Adrenal gland (tissue), 12 donors: ENCODE measurements around the gene COL23A1. TPM values are rescaled to one million over a fixed set of nuclear protein-coding genes. Genes with fewer than 3 reads are reported as not detected.

Experiments
- DNase-seq, 7 donors: peaks; one replicate each; pipeline ENCODE4 v3.0.0-alpha.2; 2019 to 2020
- H3K27ac ChIP-seq, 5 donors: fragments of 200-600 bp; sonication (generic) in 4 of 5; 1 replicate in 3 of 5; 2 replicates in 2 of 5; pipeline versions ENCODE4 v1.5.1 to v1.8.0; 2016 to 2020; ENCODE audit warnings: mild to moderate bottlenecking in 1 of 5
- H3K27me3 ChIP-seq: fragments of 200-600 bp; 2 replicates; pipeline ENCODE4 v1.8.0; 2021
- H3K36me3 ChIP-seq, 2 donors: fragments of 200-600 bp; replicated peaks in 1 of 2; 1 replicate in 1 of 2; 2 replicates in 1 of 2; pipeline versions ENCODE4 v1.5.1 to v1.8.0; 2018 to 2022
- H3K4me1 ChIP-seq, 2 donors: fragments of 200-600 bp; replicated peaks in 1 of 2; 1 replicate in 1 of 2; 2 replicates in 1 of 2; pipeline versions ENCODE4 v1.5.1 to v1.8.0; 2018 to 2021
- H3K4me3 ChIP-seq, 4 donors: fragments of 200-600 bp; sonication (generic) in 3 of 4; one replicate each; pipeline ENCODE4 v1.5.1; 2016 to 2018
- H3K9me3 ChIP-seq, 3 donors: fragments of 200-600 bp; sonication (generic) in 1 of 3; replicated peaks in 1 of 3; 1 replicate in 2 of 3; 2 replicates in 1 of 3; pipeline versions ENCODE4 v1.5.1 to v1.8.0; 2016 to 2021
- CTCF ChIP-seq, 6 experiments: fragments of 450-650 bp in 4 of 6; fragments of 200-600 bp in 2 of 6; sonication (generic) in 1 of 6; IDR thresholded peaks; 1 replicate in 5 of 6; 2 replicates in 1 of 6; pipeline versions ENCODE4 v1.5.1 to v1.8.0; 2016 to 2021; ENCODE audit warnings: antibody characterized with exemption in 6 of 6, mild to moderate bottlenecking in 2 of 6, moderate library complexity in 1 of 6
- POLR2A ChIP-seq, 2 donors: fragments of 450-650 bp; IDR thresholded peaks; one replicate each; pipeline ENCODE4 v1.6.1; 2017; ENCODE audit warnings: antibody characterized with exemption in 2 of 2, mild to moderate bottlenecking in 2 of 2, moderate library complexity in 1 of 2
- WGBS, 4 donors: extraction: QIAGEN DNeasy Blood & Tissue Kit in 2 of 4; methylation state at CpG; one replicate each; pipeline versions ENCODE4 v1.1.5 to v1.1.7; 2013 to 2017; 5-methylcytosine and 5-hydroxymethylcytosine counted together
- intact Hi-C, 2 donors: fragments of 100-400 bp; cut with DNase I; formaldehyde crosslinking; loops; one replicate each; pipeline versions ENCODE4 v1.14.1 to v1.15.0; 2022 to 2023
- polyA plus RNA-seq, 3 donors: library from polyadenylated mRNA; stranded (reverse); fragments of 200-250 nt in 2 of 3; fragments of 350-450 nt in 1 of 3; fragmentation: Illumina TruSeq in 1 of 3; extraction: RNeasy Lipid Tissue Mini Kit (QIAGEN cat#74804) in 1 of 3; gene quantifications; one replicate each; pipeline ENCODE4 v1.2.3, GENCODE V29; 2013 to 2014
- total RNA-seq, 9 donors: library from RNA; depleted of rRNA in 4 of 9; stranded (reverse); fragments of >200 nt in 4 of 9; fragments of 120-200 nt in 1 of 9; fragmentation: NEBNext Ultra II Directional in 1 of 9; extraction: Animal tissue kit (Norgen Biotek cat#: 25700) in 1 of 9; gene quantifications; one replicate each; pipeline versions ENCODE4 v1.1.0 to v1.2.4, GENCODE V29; 2013 to 2023
- donor health status: healthy with polysubstance abuse.
- donor health status: Bipolar disorder and iron deficiency.
- donor health status: DM: yes; HTN: yes; CAD: no.
- donor health status: DM: no; HTN: no; CAD: no.
- donor health status: DM: no; HTN: no; CAD: no.
- donor health status: DM: yes; HTN: yes; CAD: no.

COL23A1 gene
- total and polyA plus RNA-seq, 12 donors = 0.09 to 4.4 (median 0.88) TPM

- intact Hi-C loops = no loop called here
- 89 to 95% (median 91%) methylated on average over 10 of the region's 10 CpGs for WGBS, 4 donors
- DNase-seq = no peak
- no peaks in the 10 kb centered on the region for H3K4me1 ChIP-seq
- no peak overlapping the region for H3K27ac ChIP-seq
- no peak overlapping the region for H3K4me3 ChIP-seq
- H3K27me3 ChIP-seq = no peaks in the 10 kb centered on the region
- H3K36me3 ChIP-seq = no peaks in the 10 kb centered on the region
- TF ChIP-seq CTCF (IDR thresholded peaks at IDR 0.05) (no peak), POLR2A (IDR thresholded peaks at IDR 0.05) (no peak)
- no peaks in the 10 kb centered on the region for H3K9me3 ChIP-seq
Measured at GRCh38 chr5:178492278-178492677, 97.9 kb downstream of the COL23A1 start.

DNA sequence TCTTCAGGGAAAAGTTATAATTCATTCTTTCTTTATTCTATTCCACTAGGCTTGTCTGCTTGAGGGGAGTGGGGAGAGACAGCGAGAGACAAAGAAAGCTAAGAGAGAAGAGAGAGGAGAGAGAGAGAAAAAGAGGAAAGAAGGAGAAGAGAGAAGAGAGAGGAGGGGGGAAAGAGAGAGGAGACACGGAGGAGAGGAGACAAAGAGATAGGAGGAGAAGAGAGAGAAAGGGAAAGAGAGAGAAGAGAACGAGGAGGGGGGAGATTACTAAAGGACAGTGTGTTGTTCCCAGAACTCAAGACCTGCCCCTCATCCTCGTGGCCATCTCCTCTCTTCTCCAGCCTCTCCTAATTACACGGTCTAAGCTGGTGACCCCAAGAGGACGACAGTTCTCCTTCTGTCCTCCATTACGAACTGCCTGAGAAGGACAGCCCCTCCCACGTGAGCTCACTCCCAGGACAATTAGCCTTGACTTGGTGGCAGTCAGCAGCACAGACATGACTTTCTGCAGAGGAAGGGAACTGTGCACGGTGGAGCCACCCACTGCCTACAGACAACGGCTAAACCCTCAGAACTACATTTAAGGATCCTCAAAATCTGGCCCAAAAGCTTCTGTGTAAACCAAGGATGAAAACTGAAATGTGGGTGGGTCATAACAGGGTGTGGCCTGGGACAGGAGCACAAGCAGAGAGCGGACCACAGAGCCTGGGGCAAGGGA is 99.1 kb downstream of the COL23A1 start:
- Histone ChIP-seq H3K27me3 (no peaks in the 10 kb centered on the region), H3K36me3 (no peaks in the 10 kb centered on the region), H3K27ac (no peak overlapping the region), H3K4me1 (no peaks in the 10 kb centered on the region), H3K9me3 (no peaks in the 10 kb centered on the region), H3K4me3 (no peak overlapping the region)
- TF ChIP-seq CTCF (IDR thresholded peaks at IDR 0.05) (no peak), POLR2A (IDR thresholded peaks at IDR 0.05) (no peak)
- intact Hi-C loops = no loop called here
- 48 to 58% (median 56%) methylated on average over 11 of the region's 11 CpGs for WGBS, 4 donors
- DNase-seq = no peak

DNA sequence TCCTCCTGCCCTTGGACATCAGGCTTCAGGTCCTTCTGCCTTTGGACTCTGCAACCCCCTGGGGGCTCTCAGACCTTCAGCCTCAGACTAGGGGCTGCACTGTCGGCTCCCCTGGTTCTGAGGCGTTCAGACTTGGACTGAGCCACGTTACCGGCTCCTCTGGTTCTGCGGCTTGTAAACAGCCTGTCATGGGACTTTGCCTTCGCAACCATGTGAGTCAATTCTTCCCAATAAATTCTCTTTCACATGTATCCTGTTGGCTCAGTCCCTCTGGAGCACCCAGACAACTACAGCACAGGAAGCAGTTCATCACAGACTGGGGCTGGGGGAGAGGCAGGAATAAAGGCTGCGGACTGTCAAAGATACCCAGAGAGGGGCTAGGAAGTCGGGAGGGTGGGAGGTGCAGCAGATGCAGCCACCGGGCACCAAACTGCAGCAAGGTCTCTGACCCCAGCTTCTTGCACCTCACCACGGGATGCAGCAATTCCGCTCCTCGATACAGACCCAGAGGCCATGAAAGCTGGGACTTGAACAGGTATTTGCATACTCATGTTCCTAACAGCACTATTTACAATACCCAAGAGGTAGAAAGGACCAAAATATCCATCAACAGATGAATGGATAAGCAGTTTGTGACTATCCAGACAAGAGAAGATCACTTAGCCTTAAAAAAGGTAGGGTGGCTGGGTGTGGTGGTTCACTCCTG is 100.8 kb downstream of the COL23A1 start:
- intact Hi-C loops = no loop called here
- no peaks in the 10 kb centered on the region for H3K4me1 ChIP-seq
- no peaks in the 10 kb centered on the region for H3K36me3 ChIP-seq
- 76 to 98% (median 85%) methylated on average over 7 to 12 of the region's 12 CpGs for WGBS, 4 donors
- DNase-seq = no peak
- TF ChIP-seq CTCF (IDR thresholded peaks at IDR 0.05) (no peak), POLR2A (IDR thresholded peaks at IDR 0.05) (no peak)
- H3K4me3 ChIP-seq = no peak overlapping the region
- no peak overlapping the region for H3K27ac ChIP-seq
- no peaks in the 10 kb centered on the region for H3K27me3 ChIP-seq
- no peaks in the 10 kb centered on the region for H3K9me3 ChIP-seq

- WGBS, 4 donors = 60 to 71% (median 63%) methylated on average over 6 to 8 of the region's 8 CpGs
- no peaks in the 10 kb centered on the region for H3K36me3 ChIP-seq
- no peaks in the 10 kb centered on the region for H3K4me1 ChIP-seq
- intact Hi-C loops = no loop called here
- DNase-seq = no peak
- H3K27me3 ChIP-seq = no peaks in the 10 kb centered on the region
- TF ChIP-seq POLR2A (IDR thresholded peaks at IDR 0.05) (no peak), CTCF (IDR thresholded peaks at IDR 0.05) (no peak)
- no peak overlapping the region for H3K4me3 ChIP-seq
- no peak overlapping the region for H3K27ac ChIP-seq
- H3K9me3 ChIP-seq = no peaks in the 10 kb centered on the region
Measured at GRCh38 chr5:178488696-178489095, 101.5 kb downstream of the COL23A1 start.
